Left cardiac atrium (tissue), 4 donors: ENCODE data around the gene TADA1. TPM values are rescaled to one million over a fixed set of nuclear protein-coding genes. Genes with fewer than 3 reads are reported as not detected.
"Not testable (repeated sequence)": the region's sequence is repeated elsewhere in the genome, so short reads cannot be mapped to it uniquely, and the experiment has no call there.

Source experiments
- ATAC-seq, 2 donors: fragments of 200-7000 bp; cut with Tn5 transposase; one replicate each; pipeline ENCODE4 v1.9.1; 2020; ENCODE audit warnings: mild to moderate bottlenecking in 2 of 2, moderate library complexity in 2 of 2
- DNase-seq: peaks from one replicate; pipeline ENCODE4 v3.0.0-alpha.2; 2020
- intact Hi-C, 2 donors: fragments of 100-400 bp; cut with DNase I; formaldehyde crosslinking; loops; one replicate each; pipeline versions ENCODE4 v1.14.1 to v1.15.1; 2022 to 2023
- total RNA-seq, 2 donors: library from RNA; stranded (reverse); fragmentation: NEBNext Ultra II Directional; extraction: Animal tissue kit (Norgen Biotek cat#: 25700); gene quantifications; one replicate each; pipeline ENCODE4 v1.2.1, GENCODE V29; 2021
- donor health status: DM: no; HTN: yes; CAD: no.
- donor health status: DM: no; HTN: yes; CAD: no; lungs with severe emphysema.
- donor health status: DM: yes; HTN: yes; CAD: no.
- donor health status: Dilated cardiomyopathy.

The TADA1 gene
- total RNA-seq, 2 donors from 2014 or later: 9.4 TPM

DNA sequence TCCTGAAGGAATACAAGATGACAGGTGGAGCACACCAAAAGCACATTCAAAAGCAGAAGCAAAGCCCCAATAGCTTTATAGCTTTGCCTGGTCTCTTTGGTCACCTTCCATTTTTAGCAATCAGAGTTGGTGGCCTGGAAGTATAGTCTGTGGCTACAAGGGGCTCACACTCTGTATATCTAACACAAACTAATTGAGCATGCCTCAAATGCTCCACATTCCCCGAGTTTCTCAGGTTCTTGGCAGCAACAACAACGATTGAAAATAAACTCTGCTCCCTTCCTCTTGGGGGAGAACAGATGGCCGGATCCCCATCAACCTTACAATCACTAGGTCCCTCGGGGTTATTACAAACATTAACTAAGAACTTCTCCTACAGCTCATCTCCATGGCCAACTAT lies 24.9 kb upstream of the TADA1 start:
- no peak for ATAC-seq
- intact Hi-C loops: loop anchor here in 1 of 2 donors (5.0 kb wide), 1 partner anchor 156 kb away; no protein-coding TSS in a partner anchor

DNA sequence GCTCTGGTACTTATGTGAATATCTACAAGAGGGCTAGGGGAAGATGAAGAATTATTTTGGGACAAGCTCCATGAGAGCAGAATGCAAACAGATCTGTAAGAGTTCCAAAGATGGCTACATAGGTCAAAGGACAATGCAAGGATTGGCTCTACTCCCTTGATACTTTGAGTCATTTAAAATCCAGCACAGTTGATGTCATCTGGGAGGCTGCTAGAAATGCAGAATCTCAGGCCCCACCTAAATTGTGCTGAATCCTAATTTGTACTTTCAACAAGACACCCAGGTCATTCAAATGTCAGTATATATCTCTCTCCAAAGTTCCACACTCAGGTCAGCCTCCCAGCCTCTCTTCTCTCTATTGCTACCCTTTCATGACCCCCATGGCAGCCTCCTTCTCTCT lies 23.7 kb upstream of the TADA1 start:
- ATAC-seq: no peak
- intact Hi-C loops: loop anchor here in 1 of 2 donors (5.0 kb wide), 1 partner anchor 158 kb away; no protein-coding TSS in a partner anchor
- no peak for DNase-seq

More for the DNA sequence above, 24.9 kb upstream of the TADA1 start:
- no peak for DNase-seq

DNA sequence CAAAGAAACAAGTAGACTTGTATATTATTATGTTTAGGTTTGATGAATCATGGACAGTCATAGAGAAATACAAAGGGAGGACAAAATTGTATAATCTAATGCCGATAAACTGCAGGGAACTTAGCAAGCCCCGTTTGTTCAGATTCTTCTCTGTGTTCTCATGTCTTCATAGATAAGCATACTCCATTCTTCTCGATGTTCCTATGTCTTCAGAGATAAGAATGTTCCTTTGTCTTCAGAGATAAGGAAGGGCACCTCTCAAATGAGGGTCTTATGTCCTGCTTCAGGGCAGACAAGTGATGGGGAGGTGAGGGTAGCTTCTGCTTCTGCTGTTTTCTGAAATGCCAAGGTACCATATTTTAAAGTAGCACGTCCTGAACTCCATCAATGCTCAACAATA lies 19.7 kb upstream of the TADA1 start:
- intact Hi-C loops: no loop called here
- DNase-seq: no peak
- ATAC-seq: no peak

DNA sequence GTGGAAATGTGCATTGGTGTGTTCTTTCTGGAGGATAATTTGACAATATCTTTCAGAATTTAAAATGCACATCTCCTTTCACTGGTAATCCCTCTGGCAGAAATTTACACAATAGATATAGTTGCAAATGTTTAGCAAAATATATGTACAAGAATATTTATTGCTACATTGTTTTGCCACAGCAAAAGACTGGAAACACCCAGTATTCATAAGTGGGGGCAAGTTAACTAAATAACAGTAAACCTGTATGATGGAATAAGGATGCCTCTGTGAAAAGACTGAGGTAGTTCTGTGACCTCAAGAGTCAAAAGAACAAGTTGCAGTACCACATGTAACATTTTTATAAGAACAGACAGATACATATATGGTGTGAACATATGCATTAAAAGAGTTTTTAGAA lies 13.7 kb upstream of the TADA1 start:
- no peak for ATAC-seq
- intact Hi-C loops: no loop called here
- no peak for DNase-seq

DNA sequence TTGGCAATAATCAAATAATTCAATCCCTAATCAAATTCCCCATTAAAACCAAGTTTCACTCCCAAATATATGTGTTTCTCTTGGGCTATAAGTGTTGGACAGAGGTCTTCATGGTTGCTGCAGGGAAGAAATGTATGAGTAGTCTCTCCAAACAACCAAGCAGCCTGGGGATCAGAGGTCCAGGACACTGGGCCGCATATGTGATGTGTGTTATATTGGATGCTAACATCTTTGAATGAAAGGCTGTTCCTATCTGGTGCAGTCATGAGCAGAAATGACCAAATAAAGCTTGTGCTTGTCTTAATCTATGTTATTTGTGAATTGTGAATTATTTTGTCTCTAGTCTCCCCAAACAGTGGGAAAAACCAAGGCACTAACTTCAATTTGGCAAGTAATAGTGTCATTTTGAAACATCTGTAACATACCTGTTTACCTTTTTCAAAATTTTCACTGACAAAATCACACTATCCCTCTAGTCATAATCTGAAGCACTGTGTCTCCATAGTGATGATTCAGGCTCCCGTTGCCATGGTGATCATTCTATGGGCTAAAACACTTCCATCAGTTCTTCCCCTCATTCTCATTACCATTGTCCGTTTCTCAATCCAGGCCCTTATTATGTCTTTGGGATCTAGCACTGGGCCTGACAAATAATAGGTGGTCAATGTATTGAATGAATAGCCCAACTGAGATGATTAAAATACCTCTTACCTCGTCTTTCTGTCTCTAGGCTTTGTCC lies 12.5 kb upstream of the TADA1 start:
- DNase-seq (no peak), ATAC-seq (no peak)
- intact Hi-C loops: no loop called here

DNA sequence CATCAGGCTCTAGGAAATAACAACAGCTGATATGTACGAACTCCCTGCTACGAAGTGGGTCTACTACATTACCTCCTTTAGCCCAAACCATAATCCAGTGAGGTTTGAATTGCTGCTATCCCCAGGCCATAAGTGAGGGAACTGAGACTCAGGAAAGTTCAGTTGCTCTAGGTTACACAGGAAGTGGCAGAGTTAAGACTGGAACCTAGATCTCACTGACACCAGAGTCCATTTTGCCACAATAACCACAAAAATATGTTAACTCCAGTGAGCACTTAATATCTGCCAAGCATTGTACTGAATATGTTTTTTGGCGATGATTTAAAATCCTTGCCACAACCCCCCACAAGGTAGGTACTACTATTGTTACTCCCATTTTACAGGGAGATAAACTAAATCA lies 8.9 kb upstream of the TADA1 start:
- DNase-seq: no peak
- intact Hi-C loops: loop anchor here in 1 of 2 donors (1.0 kb wide), 1 partner anchor 174 kb away; no protein-coding TSS in a partner anchor
- no peak for ATAC-seq

DNA sequence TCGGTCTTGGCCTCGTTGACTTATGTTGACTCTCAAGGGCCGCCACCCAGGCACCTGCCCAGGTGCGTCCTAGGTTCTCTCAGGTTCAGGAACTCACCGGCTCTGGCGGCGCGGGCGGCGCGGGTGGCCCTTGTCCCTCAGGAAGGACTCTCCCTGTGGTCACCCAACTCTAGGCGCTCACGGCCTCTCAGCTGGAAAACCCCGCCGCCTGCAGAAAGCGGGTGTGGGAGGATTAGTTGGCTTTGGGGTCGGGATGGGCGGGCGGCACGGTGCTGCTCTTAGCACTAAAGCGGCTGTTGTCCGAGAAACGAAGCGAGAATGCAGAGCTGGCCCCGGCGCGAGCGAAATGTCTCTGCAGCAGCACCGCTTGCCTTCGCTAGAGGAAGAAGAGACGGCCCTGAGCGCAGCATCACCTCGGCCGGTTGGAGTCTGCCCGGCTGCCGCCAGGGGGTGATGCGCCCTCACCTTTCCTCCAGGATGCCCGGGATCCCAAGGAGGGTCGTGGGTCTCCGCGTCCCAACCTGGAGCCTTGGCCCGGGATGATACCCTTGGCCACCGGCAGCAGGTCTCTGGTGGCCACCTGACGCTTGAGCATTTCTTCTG lies 8.1 kb upstream of the TADA1 start:
- peak; percentile 51 for DNase-seq
- intact Hi-C loops: loop anchor here in 1 of 2 donors (1.0 kb wide), 1 partner anchor 175 kb away; no protein-coding TSS in a partner anchor
- peak; percentile 90 for ATAC-seq

DNA sequence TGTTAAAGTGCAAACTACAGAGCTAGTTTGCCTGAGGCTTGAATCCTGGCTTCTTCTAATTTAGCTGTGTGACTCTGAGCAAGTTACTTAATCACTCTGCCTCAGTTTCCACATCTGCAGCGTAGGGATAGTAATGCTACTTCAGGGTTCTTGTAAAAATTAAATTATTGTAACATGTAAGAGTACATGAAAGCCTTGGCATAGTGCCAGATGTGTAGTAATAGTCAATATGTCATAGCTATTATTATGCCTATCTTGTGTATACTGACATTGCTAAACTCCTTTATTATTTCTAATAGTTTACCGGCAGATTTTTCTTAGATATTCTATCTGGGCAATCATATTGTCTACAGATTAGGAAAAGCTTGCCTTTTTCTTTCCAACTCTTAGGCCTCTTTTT lies 6.8 kb upstream of the TADA1 start:
- ATAC-seq: no peak
- no peak for DNase-seq
- intact Hi-C loops: no loop called here

DNA sequence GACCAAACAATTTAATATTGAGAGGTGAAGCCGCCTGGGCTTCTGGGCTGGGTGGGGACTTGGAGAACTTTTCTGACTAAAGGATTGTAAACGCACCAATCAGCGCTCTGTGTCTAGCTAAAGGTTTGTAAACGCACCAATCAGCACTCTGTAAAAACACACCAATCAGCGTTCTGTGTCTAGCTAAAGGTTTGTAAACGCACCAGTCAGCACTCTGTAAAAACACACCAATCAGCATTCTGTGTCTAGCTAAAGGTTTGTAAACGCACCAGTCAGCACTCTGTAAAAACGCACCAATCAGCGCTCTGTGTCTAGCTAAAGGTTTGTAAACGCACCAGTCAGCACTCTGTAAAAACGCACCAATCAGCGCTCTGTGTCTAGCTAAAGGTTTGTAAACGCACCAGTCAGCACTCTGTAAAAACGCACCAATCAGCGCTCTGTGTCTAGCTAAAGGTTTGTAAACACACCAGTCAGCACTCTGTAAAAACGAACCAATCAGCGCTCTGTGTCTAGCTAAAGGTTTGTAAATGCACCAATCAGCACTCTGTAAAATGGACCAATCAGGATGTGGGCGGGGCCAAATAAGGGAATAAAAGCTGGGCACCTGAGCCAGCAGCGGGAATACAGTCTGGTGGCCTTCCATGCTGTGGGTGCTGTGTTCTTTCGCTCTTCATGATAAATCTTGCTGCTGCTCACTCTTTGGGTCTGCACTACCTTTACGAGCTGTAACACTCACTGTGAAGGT lies 2.3 kb upstream of the TADA1 start:
- intact Hi-C loops, ATAC-seq: not testable (repeated sequence)

DNA sequence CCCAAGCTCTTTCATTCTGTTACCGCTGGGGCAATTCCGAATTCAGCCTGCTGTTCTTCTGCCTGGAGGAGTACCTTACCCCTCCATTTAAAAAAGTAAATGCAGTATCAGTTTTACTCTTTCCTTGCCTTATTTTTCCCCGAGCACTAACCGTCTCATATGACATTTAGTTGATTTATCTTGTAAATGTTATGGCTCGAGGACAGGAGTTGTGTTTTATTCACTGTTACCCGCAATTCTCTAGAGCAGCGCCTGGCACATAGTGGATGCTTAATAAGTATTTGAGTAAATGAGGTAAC lies 425 bp upstream of the TADA1 start:
- intact Hi-C loops: no loop called here
- no peak for DNase-seq
- ATAC-seq: no peak

More for the DNA sequence above, 2.3 kb upstream of the TADA1 start:
- DNase-seq: not testable (repeated sequence)

DNA sequence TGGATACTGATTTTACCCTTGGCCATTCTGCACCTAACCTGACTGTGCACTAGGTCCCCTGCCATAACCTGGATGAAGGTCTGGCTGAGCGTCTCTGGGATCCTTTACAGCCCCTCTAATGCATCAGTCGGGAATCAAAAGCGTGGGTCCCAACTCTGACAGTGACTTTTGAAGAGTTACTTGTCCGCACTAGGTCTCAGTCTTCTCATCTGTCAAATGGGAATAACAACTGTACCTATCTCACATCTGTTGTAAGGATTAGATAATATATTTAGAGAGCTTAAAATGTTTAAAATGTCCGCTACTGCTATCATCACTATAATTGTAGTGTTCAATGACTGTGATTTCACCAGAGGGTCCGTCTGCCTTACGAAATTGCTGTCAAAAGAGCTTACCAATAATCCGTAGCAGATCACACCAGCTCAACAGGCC lies 746 bp downstream of the TADA1 start:
- ATAC-seq: no peak
- DNase-seq: no peak
- intact Hi-C loops: no loop called here

DNA sequence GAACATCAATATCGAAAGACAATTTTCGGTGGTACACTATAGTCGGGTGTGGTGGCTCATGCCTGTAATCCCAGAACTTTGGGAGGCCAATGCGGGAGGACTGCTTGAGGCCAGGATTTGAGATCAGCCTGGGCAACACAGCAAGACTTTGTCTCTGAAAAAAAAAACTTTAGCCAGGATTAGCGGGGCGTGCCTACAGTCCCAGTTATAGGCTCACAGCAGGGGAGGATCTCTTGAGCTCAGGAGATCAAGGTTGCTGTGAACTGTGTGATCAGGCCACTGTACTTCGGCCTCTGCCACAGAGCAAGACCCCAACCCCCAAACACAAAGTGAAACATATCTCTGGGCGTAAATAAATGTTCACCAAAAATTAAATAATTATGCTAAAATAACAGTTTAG lies 1.6 kb downstream of the TADA1 start:
- intact Hi-C loops: no loop called here
- no peak for DNase-seq
- no peak for ATAC-seq

DNA sequence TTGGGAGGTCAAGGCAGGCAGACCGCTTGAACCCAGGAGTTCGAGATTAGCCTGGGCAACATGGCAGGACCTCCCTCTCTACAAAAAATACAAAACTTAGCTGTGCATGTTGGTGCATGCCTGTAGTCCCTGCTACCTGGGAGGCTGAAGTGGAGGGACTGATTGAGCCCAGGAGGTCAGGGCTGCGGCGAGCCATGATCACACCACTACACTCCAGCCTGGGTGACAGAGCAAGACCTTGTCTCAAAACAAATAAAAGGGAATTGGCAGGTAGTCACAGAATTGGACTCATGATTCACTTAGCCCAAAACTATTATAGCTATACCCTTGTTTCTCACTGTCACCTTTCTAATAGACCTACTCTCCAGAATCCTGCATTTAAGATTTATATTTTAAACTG lies 5.5 kb downstream of the TADA1 start:
- intact Hi-C loops: no loop called here
- DNase-seq (no peak), ATAC-seq (no peak)

DNA sequence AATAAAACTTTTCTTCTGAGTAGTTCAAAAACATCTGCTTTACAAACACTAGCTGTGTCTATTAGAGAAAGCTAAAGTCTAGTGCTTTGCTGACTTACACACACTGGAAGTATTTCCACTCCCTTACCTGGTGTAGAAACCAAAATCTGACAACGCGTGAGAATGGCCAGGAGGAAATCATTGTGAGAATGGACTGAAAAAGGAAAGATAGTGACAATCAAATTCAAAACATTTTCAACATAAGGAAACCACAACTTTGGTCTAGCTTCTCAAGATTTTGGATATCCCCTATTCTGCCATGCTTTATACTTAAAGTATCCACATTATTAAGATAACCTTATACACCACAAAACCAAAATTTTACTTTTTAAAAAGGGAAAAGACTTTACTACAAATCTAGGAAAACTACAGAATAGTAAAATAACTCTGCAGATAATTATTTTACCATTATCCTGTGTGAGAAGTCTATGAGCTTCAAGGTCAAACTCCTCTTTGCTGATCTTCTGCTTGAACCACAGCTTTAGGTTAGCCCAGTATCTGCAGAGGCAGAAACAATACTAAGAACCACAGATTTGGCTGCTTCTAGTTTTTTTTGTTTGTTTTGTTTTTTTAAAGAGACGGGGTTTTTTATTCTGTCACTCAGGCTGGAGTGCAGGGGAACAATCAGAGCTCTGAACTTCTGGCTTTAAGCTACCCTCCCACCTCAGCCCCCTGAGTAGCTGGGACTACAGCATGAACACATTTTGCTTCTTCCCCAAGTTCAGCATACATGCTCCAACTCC lies 6.6 kb downstream of the TADA1 start:
- DNase-seq: no peak
- no peak for ATAC-seq
- intact Hi-C loops: no loop called here

DNA sequence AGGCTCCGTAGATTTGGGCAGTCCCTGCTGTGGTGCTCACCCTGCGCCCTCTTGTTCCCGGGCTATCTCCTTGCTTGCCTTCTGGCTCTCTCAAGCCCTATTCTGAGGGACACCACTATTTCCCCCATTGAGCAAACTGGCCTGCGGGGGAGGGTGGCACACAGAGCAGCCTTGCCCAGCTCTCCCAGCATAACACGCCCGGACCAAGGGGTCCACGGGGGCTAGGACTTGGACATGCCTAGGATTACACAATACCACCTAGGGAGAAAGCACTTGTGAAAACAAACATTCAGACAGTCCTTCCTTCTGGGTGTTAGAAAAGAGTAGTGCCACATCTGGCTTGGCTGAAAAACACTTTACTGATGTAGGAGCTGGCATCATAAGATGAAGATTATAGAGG lies 7.4 kb downstream of the TADA1 start:
- DNase-seq: no peak
- intact Hi-C loops: no loop called here
- ATAC-seq: no peak

DNA sequence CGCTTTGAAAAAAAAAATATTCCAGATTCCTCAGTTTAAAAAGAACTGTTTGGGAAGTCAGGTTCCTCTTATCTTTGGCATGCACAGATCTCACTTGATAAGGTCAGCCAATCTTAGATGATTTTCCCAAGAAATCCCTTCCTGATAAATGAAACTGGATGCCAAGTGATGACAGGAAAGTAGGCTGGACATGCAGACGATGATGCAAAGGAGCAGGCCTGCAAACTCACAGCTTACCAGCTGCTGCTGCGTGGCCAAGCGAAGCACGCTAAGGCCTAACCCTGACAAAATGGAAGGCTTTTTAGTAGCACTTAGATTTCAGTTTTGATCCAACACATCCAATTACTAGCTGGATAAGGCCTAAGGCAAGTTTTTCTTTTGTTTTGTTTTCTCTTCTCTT lies 10.1 kb downstream of the TADA1 start:
- intact Hi-C loops: no loop called here
- DNase-seq (no peak), ATAC-seq (peak in 1 of 2 donors; percentile 86)

DNA sequence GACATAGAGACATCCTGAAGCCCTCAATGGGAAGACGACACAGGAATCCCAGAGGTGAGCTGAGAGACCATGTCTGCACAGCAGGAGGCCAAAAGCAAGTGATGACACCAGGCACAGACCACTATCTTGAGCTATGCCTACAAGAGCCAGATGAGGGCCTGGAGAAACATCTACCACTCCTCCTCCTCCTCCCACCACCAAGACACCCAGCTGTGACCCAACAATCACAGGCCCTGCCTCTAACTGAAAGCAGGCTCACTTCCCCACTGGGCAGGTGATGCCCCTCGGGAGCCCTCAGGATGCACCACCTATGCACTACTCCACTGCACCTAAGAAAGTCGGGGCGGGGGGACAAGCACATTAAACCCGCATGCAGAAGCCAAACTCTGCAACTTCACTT lies 16.5 kb downstream of the TADA1 start:
- intact Hi-C loops: no loop called here
- peak in 1 of 2 donors; percentile 15 for ATAC-seq
- no peak for DNase-seq

DNA sequence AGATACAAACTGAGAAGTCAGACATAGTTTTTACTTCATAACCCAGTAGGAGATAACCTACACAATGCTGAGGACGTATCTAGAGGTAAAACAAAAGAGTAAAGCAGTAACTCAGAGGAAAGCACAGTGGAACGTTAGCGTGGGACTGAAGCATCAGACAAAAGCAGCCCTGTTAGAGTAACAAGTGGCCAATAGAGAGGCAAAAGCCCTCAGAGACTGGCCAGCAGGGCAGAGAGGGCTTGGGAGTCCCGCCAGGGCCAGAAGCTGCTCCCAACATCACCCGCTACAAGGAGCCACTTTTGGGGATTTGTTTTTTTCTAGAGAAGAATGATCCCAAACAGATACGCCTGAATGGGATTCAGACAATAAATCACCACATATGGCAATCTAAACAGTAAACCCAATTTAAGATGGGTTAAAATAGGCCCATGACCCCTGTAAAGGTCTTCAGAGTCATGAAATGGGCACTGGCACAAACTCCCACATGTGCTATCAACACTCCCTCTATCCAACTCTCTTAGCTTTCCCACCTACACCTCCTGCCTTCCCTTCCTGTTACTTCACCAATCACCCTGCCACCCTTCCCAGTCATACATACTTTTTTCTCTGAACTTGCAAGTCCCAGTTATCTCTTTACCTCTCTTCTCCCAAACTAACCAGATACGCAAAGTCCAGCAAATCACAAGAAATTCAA lies 17.2 kb downstream of the TADA1 start:
- intact Hi-C loops: no loop called here
- DNase-seq: no peak
- peak in 1 of 2 donors; percentile 29 for ATAC-seq

DNA sequence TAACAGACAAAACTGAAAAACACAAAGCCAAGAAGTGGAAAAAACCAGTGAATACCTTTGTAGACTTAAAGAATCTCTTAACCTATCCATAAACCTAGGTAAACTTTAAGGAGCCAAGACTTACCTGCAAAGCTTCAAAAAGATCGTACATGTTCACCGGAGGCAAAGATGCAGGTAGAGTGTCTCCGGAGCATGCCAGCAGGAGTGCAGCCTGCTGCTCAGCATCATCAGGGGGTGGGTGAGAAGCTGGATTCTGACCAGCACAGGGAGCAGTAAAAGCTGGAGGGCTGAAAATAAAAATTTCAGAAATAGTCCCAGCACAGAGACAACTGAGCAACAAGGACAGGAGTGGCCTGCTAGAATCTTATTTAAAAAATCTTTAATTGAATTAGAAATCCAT lies 18.1 kb downstream of the TADA1 start:
- intact Hi-C loops: no loop called here
- no peak for ATAC-seq

More for the DNA sequence above, 18.1 kb downstream of the TADA1 start:
- no peak for DNase-seq
